HCT116 (cell line): ENCODE data around the gene CYP4F11. TPM values are rescaled to one million over a fixed set of nuclear protein-coding genes. Genes with fewer than 3 reads are reported as not detected.
A peak's percentile ranks its signal among the peaks of the same experiment; 100 is the strongest.

ENCODE experiments used
- ATAC-seq: fragments of 200-7000 bp; cut with Tn5 transposase; 2 replicates; pipeline ENCODE4 v1.9.1; 2020; ENCODE audit warnings: mild to moderate bottlenecking, moderate library complexity
- BruUV-seq: library from RNA; stranded (reverse); fragments of 400-500 nt; replicated peaks from 2 replicates; lab custom pipeline; 2021; lab: Mats Ljungman, UMichigan
- CTCF ChIA-PET: fragments of 300-600 bp; sonication (Branson Sonifier 250); formaldehyde crosslinking; loops from one replicate; lab custom pipeline; 2021; ENCODE audit warnings: antibody characterized with exemption; lab: Charles Lee
- POLR2A ChIA-PET: fragments of 300-600, 350-600 bp; sonication (Branson Sonifier 250); formaldehyde crosslinking; loops from one replicate; lab custom pipeline; 2021; ENCODE audit warnings: antibody characterized with exemption; lab: Charles Lee
- RAD21 ChIA-PET, 2 experiments: fragments of 300-600 bp; sonication (Branson Sonifier 250); formaldehyde crosslinking; loops; one replicate each; lab custom pipeline; 2023; ENCODE audit warnings: low total read pairs in 2 of 2; ENCODE audit not compliant: uncharacterized antibody in 2 of 2, unreplicated experiment in 2 of 2, low non-redundant PET in 1 of 2; lab: Charles Lee
- DNase-seq: peaks from one replicate; pipeline ENCODE4 v3.0.0-alpha.2; 2010; ENCODE audit warnings: low read depth, low spot score
- H2AFZ ChIP-seq: fragments of 200-600 bp; shearing (Covaris generic), sonication (generic); 2 replicates; pipeline ENCODE4 v1.6.1; 2017; ENCODE audit warnings: low read depth, mixed run types, mixed read lengths, antibody characterized with exemption, low read length; ENCODE audit not compliant: poor library complexity, severe bottlenecking
- H3K27ac ChIP-seq: 2 replicates; pipeline ENCODE4 v1.5.1; 2012; ENCODE audit warnings: low read depth, low read length
- H3K27me3 ChIP-seq: fragments of 200-600 bp; sonication (generic); 2 replicates; pipeline ENCODE4 v1.6.1; 2016; ENCODE audit warnings: mixed run types, low read length, mixed read lengths; ENCODE audit not compliant: insufficient read depth
- H3K36me3 ChIP-seq, 2 experiments: fragments of 200-500 bp in 1 of 2; fragments of 200-600 bp in 1 of 2; sonication (Bioruptor generic) in 1 of 2; sonication (generic) in 1 of 2; 2 replicates each; pipeline versions ENCODE4 v1.5.1 to v1.6.1; 2014 to 2016; ENCODE audit warnings: low read length in 2 of 2, inconsistent platforms in 1 of 2, mixed read lengths in 1 of 2, mixed run types in 1 of 2; ENCODE audit not compliant: insufficient read depth in 2 of 2, control insufficient read depth in 1 of 2
- H3K4me1 ChIP-seq, 2 experiments: fragments of 200-600 bp in 1 of 2; sonication (generic) in 1 of 2; 2 replicates each; pipeline versions ENCODE4 v1.5.1 to v1.6.1; 2012 to 2017; ENCODE audit warnings: low read length in 2 of 2, inconsistent platforms in 1 of 2, mild to moderate bottlenecking in 1 of 2, mixed read lengths in 1 of 2, mixed run types in 1 of 2, moderate library complexity in 1 of 2; ENCODE audit not compliant: insufficient read depth in 2 of 2, control insufficient read depth in 1 of 2
- H3K4me2 ChIP-seq: fragments of 200-600 bp; sonication (generic); 2 replicates; pipeline ENCODE4 v1.6.1; 2017; ENCODE audit warnings: mixed run types, low read length, mixed read lengths
- H3K4me3 ChIP-seq, 2 experiments: fragments of 200-600 bp in 1 of 2; sonication (generic) in 1 of 2; replicated peaks in 1 of 2; 2 replicates each; pipeline ENCODE4 v1.5.1; 2011 to 2016; ENCODE audit warnings: low read length in 2 of 2, control low read depth in 1 of 2, low read depth in 1 of 2, mild to moderate bottlenecking in 1 of 2, mixed read lengths in 1 of 2, mixed run types in 1 of 2
- H3K79me2 ChIP-seq: fragments of 200-600 bp; sonication (generic); 2 replicates; pipeline ENCODE4 v1.6.1; 2017; ENCODE audit warnings: mild to moderate bottlenecking, mixed run types, low read length, moderate library complexity, mixed read lengths; ENCODE audit not compliant: insufficient read depth
- H3K9ac ChIP-seq: fragments of 200-600 bp; sonication (generic); 2 replicates; pipeline ENCODE4 v1.6.1; 2016; ENCODE audit warnings: low read length, mixed read lengths
- H3K9me2 ChIP-seq: fragments of 200-600 bp; sonication (generic), shearing (Covaris generic); 2 replicates; pipeline ENCODE4 v1.6.1; 2017; ENCODE audit warnings: mixed run types, mild to moderate bottlenecking, moderate library complexity; ENCODE audit not compliant: insufficient read depth
- H3K9me3 ChIP-seq, 2 experiments: fragments of 200-500 bp in 1 of 2; fragments of 200-600 bp in 1 of 2; sonication (Bioruptor generic) in 1 of 2; sonication (generic) in 1 of 2; 2 replicates each; pipeline ENCODE4 v1.6.1; 2014 to 2017; ENCODE audit warnings: low read length in 2 of 2, mixed read lengths in 2 of 2, inconsistent platforms in 1 of 2, low read depth in 1 of 2, mild to moderate bottlenecking in 1 of 2, mixed run types in 1 of 2, moderate library complexity in 1 of 2; ENCODE audit not compliant: control insufficient read depth in 1 of 2, insufficient read depth in 1 of 2
- H4K20me1 ChIP-seq: fragments of 200-600 bp; sonication (generic), shearing (Covaris generic); 2 replicates; pipeline ENCODE4 v1.6.1; 2017; ENCODE audit warnings: mixed run types, mild to moderate bottlenecking, moderate library complexity; ENCODE audit not compliant: insufficient read depth
- CBX3 ChIP-seq: IDR thresholded peaks from 2 replicates; pipeline ENCODE4 v1.6.1; 2012; ENCODE audit warnings: low read depth
- CEBPB ChIP-seq: IDR thresholded peaks from 2 replicates; pipeline ENCODE4 v1.6.1; 2012; ENCODE audit warnings: low read depth
- ELF1 ChIP-seq: IDR thresholded peaks from 2 replicates; pipeline ENCODE4 v1.6.1; 2012; ENCODE audit warnings: low read depth, borderline replicate concordance
- EZH2 ChIP-seq: fragments of 200-600 bp; sonication (generic); IDR thresholded peaks from 2 replicates; pipeline ENCODE4 v1.6.1; 2017; ENCODE audit warnings: antibody characterized with exemption, mixed run types
- JUND ChIP-seq: IDR thresholded peaks from 2 replicates; pipeline ENCODE4 v1.6.1; 2012
- POLR2A ChIP-seq: IDR thresholded peaks from 2 replicates; pipeline ENCODE4 v1.7.0; 2011; ENCODE audit warnings: borderline replicate concordance; ENCODE audit not compliant: insufficient read depth, insufficient read length; ENCODE audit errors: extremely low read depth
- POLR2AphosphoS5 ChIP-seq: IDR thresholded peaks from 2 replicates; pipeline ENCODE4 v1.6.1; 2011; ENCODE audit warnings: mild to moderate bottlenecking, low read depth, low read length, moderate library complexity
- RAD21 ChIP-seq: IDR thresholded peaks from 2 replicates; pipeline ENCODE4 v1.6.1; 2012; ENCODE audit warnings: low read depth, mild to moderate bottlenecking
- SIN3A ChIP-seq: IDR thresholded peaks from 2 replicates; pipeline ENCODE4 v1.6.1; 2012; ENCODE audit warnings: low read depth
- SP1 ChIP-seq: IDR thresholded peaks from 2 replicates; pipeline ENCODE4 v1.6.1; 2012; ENCODE audit warnings: low read depth
- TCF7L2 ChIP-seq: IDR thresholded peaks from 2 replicates; pipeline ENCODE4 v1.7.0; 2011; ENCODE audit warnings: borderline replicate concordance, inconsistent platforms; ENCODE audit not compliant: insufficient read depth, insufficient read length; ENCODE audit errors: extremely low read depth
- ZFX ChIP-seq: fragments of 450-650 bp; IDR thresholded peaks from 2 replicates; pipeline ENCODE4 v1.6.1; 2017
- intact Hi-C: fragments of 100-400 bp; cut with micrococcal nuclease; formaldehyde crosslinking; loops from 2 replicates; pipeline ENCODE4 v1.10.0; 2022
- total RNA-seq: library from RNA; stranded (reverse); gene quantifications from one replicate; pipeline ENCODE4 v1.2.1, GENCODE V29; 2021; ENCODE audit not compliant: unreplicated experiment
- TF ChIP-seq, protein P1 (sequence below): IDR thresholded peaks from 2 replicates; pipeline ENCODE4 v1.6.1; 2011; ENCODE audit warnings: mild to moderate bottlenecking, low read length, moderate library complexity; ENCODE audit not compliant: insufficient replicate concordance; ENCODE audit errors: extremely low read depth
- TF ChIP-seq, protein P2 (sequence below): IDR thresholded peaks from 2 replicates; pipeline ENCODE4 v1.6.1; 2012
- TF ChIP-seq, protein P3 (sequence below), 3 experiments: fragments of 200-600 bp in 1 of 3; sonication (generic) in 1 of 3; IDR thresholded peaks in 2 of 3; conservative IDR thresholded peaks in 1 of 3; 2 replicates each; pipeline ENCODE4 v1.5.1; 2012 to 2017; ENCODE audit warnings: low read depth in 2 of 3, low read length in 2 of 3, antibody characterized with exemption in 1 of 3, borderline replicate concordance in 1 of 3, control low read depth in 1 of 3, mild to moderate bottlenecking in 1 of 3, mixed read lengths in 1 of 3, mixed run types in 1 of 3, moderate library complexity in 1 of 3; ENCODE audit not compliant: insufficient read depth in 1 of 3

The CYP4F11 gene
- total RNA-seq, 1 experiment from 2014 or later = 17.9 TPM

DNA sequence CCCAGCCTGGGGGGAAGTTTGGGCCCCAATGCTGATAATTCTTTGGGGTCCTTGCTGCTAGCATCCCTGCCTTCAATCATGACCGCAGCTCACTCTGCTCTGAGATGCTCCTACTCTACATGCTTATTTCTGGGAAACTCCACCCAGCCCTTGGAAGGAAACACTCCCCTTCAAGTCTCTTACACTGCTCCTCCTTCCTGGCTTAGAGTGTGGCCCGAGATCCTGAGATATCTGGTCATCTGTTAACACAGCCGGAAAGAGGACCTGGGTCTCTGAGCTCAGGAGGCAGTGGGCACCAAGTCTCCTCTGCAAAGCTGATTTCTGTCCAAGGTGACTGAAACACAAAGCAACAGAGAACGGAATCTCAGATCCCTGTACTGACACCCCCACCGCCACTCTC lies 69.5 kb downstream of the CYP4F11 start:
- no peak for DNase-seq
- Histone ChIP-seq H2AFZ (no peak overlapping the region), H3K27me3 (no peaks in the 10 kb centered on the region), H3K4me1 (peaks cover 30 to 59% of the 10 kb centered on the region in 2 experiments), H4K20me1 (no peaks in the 10 kb centered on the region), H3K36me3 (no peaks in the 10 kb centered on the region), H3K27ac (no peak overlapping the region), H3K9me2 (no peaks in the 10 kb centered on the region), H3K9me3 (no peaks in the 10 kb centered on the region), H3K9ac (peak overlapping the region; percentile 19; the same call in 1 of the 2 replicates), H3K4me3 (no peak overlapping the region), H3K79me2 (peaks cover 28% of the 10 kb centered on the region), H3K4me2 (peak overlapping the region; percentile 94; the same call in 1 of the 2 replicates)
- no peak for ATAC-seq
- no TSS peak for BruUV-seq
- no peak for TF ChIP-seq TCF7L2
- TF ChIP-seq, protein P1, sequence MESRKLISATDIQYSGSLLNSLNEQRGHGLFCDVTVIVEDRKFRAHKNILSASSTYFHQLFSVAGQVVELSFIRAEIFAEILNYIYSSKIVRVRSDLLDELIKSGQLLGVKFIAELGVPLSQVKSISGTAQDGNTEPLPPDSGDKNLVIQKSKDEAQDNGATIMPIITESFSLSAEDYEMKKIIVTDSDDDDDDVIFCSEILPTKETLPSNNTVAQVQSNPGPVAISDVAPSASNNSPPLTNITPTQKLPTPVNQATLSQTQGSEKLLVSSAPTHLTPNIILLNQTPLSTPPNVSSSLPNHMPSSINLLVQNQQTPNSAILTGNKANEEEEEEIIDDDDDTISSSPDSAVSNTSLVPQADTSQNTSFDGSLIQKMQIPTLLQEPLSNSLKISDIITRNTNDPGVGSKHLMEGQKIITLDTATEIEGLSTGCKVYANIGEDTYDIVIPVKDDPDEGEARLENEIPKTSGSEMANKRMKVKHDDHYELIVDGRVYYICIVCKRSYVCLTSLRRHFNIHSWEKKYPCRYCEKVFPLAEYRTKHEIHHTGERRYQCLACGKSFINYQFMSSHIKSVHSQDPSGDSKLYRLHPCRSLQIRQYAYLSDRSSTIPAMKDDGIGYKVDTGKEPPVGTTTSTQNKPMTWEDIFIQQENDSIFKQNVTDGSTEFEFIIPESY = no peak
- TF ChIP-seq, protein P2, sequence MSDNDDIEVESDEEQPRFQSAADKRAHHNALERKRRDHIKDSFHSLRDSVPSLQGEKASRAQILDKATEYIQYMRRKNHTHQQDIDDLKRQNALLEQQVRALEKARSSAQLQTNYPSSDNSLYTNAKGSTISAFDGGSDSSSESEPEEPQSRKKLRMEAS = no peak
- no peak for TF ChIP-seq SP1
- TF ChIP-seq, protein P3, sequence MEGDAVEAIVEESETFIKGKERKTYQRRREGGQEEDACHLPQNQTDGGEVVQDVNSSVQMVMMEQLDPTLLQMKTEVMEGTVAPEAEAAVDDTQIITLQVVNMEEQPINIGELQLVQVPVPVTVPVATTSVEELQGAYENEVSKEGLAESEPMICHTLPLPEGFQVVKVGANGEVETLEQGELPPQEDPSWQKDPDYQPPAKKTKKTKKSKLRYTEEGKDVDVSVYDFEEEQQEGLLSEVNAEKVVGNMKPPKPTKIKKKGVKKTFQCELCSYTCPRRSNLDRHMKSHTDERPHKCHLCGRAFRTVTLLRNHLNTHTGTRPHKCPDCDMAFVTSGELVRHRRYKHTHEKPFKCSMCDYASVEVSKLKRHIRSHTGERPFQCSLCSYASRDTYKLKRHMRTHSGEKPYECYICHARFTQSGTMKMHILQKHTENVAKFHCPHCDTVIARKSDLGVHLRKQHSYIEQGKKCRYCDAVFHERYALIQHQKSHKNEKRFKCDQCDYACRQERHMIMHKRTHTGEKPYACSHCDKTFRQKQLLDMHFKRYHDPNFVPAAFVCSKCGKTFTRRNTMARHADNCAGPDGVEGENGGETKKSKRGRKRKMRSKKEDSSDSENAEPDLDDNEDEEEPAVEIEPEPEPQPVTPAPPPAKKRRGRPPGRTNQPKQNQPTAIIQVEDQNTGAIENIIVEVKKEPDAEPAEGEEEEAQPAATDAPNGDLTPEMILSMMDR (IDR thresholded peaks at IDR 0.05 in 2 of 3, conservative IDR thresholded peaks at IDR 0.05 in 1 of 3; ENCODE audit: borderline replicate concordance in 1 of 3, insufficient read depth in 1 of 3, low read depth in 2 of 3, low read length in 2 of 3) = no peak
- no peak for TF ChIP-seq POLR2A
- TF ChIP-seq EZH2 = no peak
- no peak for TF ChIP-seq CBX3
- no peak for TF ChIP-seq ELF1
- no peak for TF ChIP-seq POLR2AphosphoS5
- no peak for TF ChIP-seq RAD21
- no peak for TF ChIP-seq ZFX
- TF ChIP-seq JUND = no peak
- TF ChIP-seq CEBPB = no peak
- no peak for TF ChIP-seq SIN3A
- ChIA-PET RAD21 (no interaction called here), CTCF (no interaction called here), POLR2A (interaction anchor here (2.7 kb wide), 1 partner anchor 27 kb away, joined by 19 read pairs; no protein-coding TSS in a partner anchor)
- intact Hi-C loops = no loop called here
